HG03103 (cell line): Measurements from ENCODE around the gene UNC50.
"Not testable (repeated sequence)": the region's sequence is repeated elsewhere in the genome, so short reads cannot be mapped to it uniquely, and the experiment has no call there.

Experiments
- ATAC-seq: cut with Tn5 transposase; IDR thresholded peaks from one replicate; pipeline ENCODE4 v1.9.1; 2021; ENCODE audit warnings: low read depth; ENCODE audit not compliant: unreplicated experiment

Gene UNC50

GRCh38 chr2:98573426-98573825 is 35.0 kb upstream of the UNC50 start:
- no peak for ATAC-seq

GRCh38 chr2:98576666-98577312 is 31.6 kb upstream of the UNC50 start:
- ATAC-seq, result no peak

GRCh38 chr2:98577313-98577712 is 31.1 kb upstream of the UNC50 start:
- no peak for ATAC-seq

GRCh38 chr2:98578231-98578630 is 30.2 kb upstream of the UNC50 start:
- no peak for ATAC-seq

GRCh38 chr2:98579926-98580325 is 28.5 kb upstream of the UNC50 start:
- ATAC-seq, result no peak

GRCh38 chr2:98580656-98581284 is 27.6 kb upstream of the UNC50 start:
- no peak for ATAC-seq

GRCh38 chr2:98582523-98582922 is 25.9 kb upstream of the UNC50 start:
- ATAC-seq, result no peak

- ATAC-seq, result no peak
Measured at GRCh38 chr2:98583276-98583675, 25.1 kb upstream of the UNC50 start.

- no peak for ATAC-seq
Measured at GRCh38 chr2:98583816-98584618, 24.4 kb upstream of the UNC50 start.

GRCh38 chr2:98585386-98585785 is 23.0 kb upstream of the UNC50 start:
- no peak for ATAC-seq

GRCh38 chr2:98586551-98587140 is 21.7 kb upstream of the UNC50 start:
- ATAC-seq, result no peak

GRCh38 chr2:98588880-98589431 is 19.4 kb upstream of the UNC50 start:
- ATAC-seq, result no peak

GRCh38 chr2:98589489-98589888 is 18.9 kb upstream of the UNC50 start:
- ATAC-seq, result no peak

GRCh38 chr2:98592565-98592964 is 15.8 kb upstream of the UNC50 start:
- ATAC-seq, result no peak

GRCh38 chr2:98594665-98595064 is 13.7 kb upstream of the UNC50 start:
- ATAC-seq, result not testable (repeated sequence)

- ATAC-seq, result no peak
Measured at GRCh38 chr2:98598781-98599428, 9.5 kb upstream of the UNC50 start.

GRCh38 chr2:98601532-98602132 is 6.8 kb upstream of the UNC50 start:
- ATAC-seq, result no peak

GRCh38 chr2:98604547-98604946 is 3.8 kb upstream of the UNC50 start:
- ATAC-seq, result no peak

GRCh38 chr2:98605076-98605475 is 3.3 kb upstream of the UNC50 start:
- ATAC-seq, result no peak

GRCh38 chr2:98606431-98606830 is 2.0 kb upstream of the UNC50 start:
- ATAC-seq, result no peak
